Panc1 (cell line): ENCODE results near the gene MEIS1. TPM values are rescaled to one million over a fixed set of nuclear protein-coding genes. Genes with fewer than 3 reads are reported as not detected.

Experiments used
- ATAC-seq: fragments of 200-7000 bp; cut with Tn5 transposase; 2 replicates; pipeline ENCODE4 v1.9.1; 2020; ENCODE audit warnings: mild to moderate bottlenecking, moderate library complexity
- BruUV-seq: library from RNA; stranded (reverse); fragments of 400-500 nt; replicated peaks from 2 replicates; lab custom pipeline; 2021; lab: Mats Ljungman, UMichigan
- CTCF ChIA-PET: fragments of 300-600 bp; sonication (Branson Sonifier 250); formaldehyde crosslinking; loops from one replicate; lab custom pipeline; 2022; ENCODE audit warnings: antibody characterized with exemption; lab: Charles Lee
- POLR2A ChIA-PET: fragments of 300-600 bp; sonication (Branson Sonifier 250); formaldehyde crosslinking; loops from one replicate; lab custom pipeline; 2022; ENCODE audit warnings: antibody characterized with exemption; lab: Charles Lee
- DNase-seq: peaks from one replicate; pipeline ENCODE4 v3.0.0-alpha.2; 2010; ENCODE audit warnings: low read depth, low spot score
- H3K27ac ChIP-seq: 2 replicates; pipeline ENCODE4 v1.5.1; 2011; ENCODE audit warnings: mild to moderate bottlenecking, low read length, inconsistent platforms
- H3K27me3 ChIP-seq: fragments of 200-500 bp; sonication (Bioruptor generic); 2 replicates; pipeline ENCODE4 v1.6.0; 2014; ENCODE audit warnings: low read length, inconsistent platforms; ENCODE audit not compliant: control insufficient read depth, insufficient read depth
- H3K36me3 ChIP-seq: fragments of 200-500 bp; sonication (Bioruptor generic); 2 replicates; pipeline ENCODE4 v1.5.1; 2014; ENCODE audit warnings: inconsistent platforms, mild to moderate bottlenecking, low read length, moderate library complexity; ENCODE audit not compliant: control insufficient read depth, insufficient read depth
- H3K4me1 ChIP-seq: 2 replicates; pipeline ENCODE4 v1.5.1; 2011; ENCODE audit warnings: inconsistent platforms, mild to moderate bottlenecking, low read length, moderate library complexity; ENCODE audit not compliant: control insufficient read depth, insufficient read depth
- H3K4me3 ChIP-seq, 2 experiments: 2 replicates each; pipeline ENCODE4 v1.5.1; 2011 to 2012; ENCODE audit warnings: low read depth in 2 of 2, low read length in 2 of 2, mild to moderate bottlenecking in 2 of 2, inconsistent platforms in 1 of 2, moderate library complexity in 1 of 2
- H3K9me3 ChIP-seq: fragments of 200-500 bp; sonication (Bioruptor generic); 2 replicates; pipeline ENCODE4 v1.5.1; 2014; ENCODE audit warnings: low read depth, mild to moderate bottlenecking, inconsistent platforms, low read length, moderate library complexity; ENCODE audit not compliant: control insufficient read depth, insufficient read depth
- POLR2AphosphoS5 ChIP-seq: IDR thresholded peaks from 2 replicates; pipeline ENCODE4 v1.6.1; 2012; ENCODE audit warnings: mild to moderate bottlenecking, low read depth, low read length, moderate library complexity
- SIN3A ChIP-seq: IDR thresholded peaks from 2 replicates; pipeline ENCODE4 v1.6.1; 2012; ENCODE audit warnings: low read depth, mild to moderate bottlenecking, low read length, moderate library complexity, borderline replicate concordance; ENCODE audit not compliant: insufficient read depth
- TCF7L2 ChIP-seq: IDR thresholded peaks from 2 replicates; pipeline ENCODE4 v1.6.1; 2011; ENCODE audit warnings: mild to moderate bottlenecking, low read depth, low read length, inconsistent platforms
- in situ Hi-C: cut with HindIII; loops from 2 replicates; pipeline ENCODE4 v1.10.0; 2016; ENCODE audit warnings: low sequenced_read_pairs, low pct_unique_long_range_greater_than_20kb
- intact Hi-C: fragments of 100-400 bp; cut with micrococcal nuclease; formaldehyde crosslinking; loops from one replicate; pipeline ENCODE4 v1.10.0; 2022; ENCODE audit not compliant: unreplicated experiment
- total RNA-seq: library from RNA; stranded (reverse); gene quantifications from one replicate; pipeline ENCODE4 v1.2.1, GENCODE V29; 2021; ENCODE audit not compliant: unreplicated experiment
- TF ChIP-seq, protein P1 (sequence below), 2 experiments: IDR thresholded peaks; 2 replicates each; pipeline ENCODE4 v1.6.1; 2011 to 2012; ENCODE audit warnings: low read depth in 2 of 2, control low read depth in 1 of 2, low read length in 1 of 2, mild to moderate bottlenecking in 1 of 2, moderate library complexity in 1 of 2; ENCODE audit not compliant: insufficient read depth in 1 of 2
- TF ChIP-seq, protein P2 (sequence below): fragments of 450-650 bp; IDR thresholded peaks from 2 replicates; pipeline ENCODE4 v1.5.1; 2017; ENCODE audit warnings: mild to moderate bottlenecking

MEIS1 gene
- total RNA-seq, 1 experiment from 2014 or later: 2.0 TPM

DNA sequence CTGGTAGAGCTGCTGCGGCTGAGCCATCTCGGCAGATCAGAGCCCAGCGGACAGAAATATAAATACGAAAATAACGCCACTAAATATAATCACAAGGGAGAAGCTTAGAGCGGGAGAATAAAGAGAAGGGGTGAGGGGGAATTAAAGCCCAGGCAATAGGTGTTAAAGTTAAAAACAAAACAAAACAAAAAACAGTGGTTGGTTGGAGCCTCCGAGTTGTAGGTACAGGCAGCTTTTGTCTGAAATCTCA, 1.3 kb upstream of the MEIS1 start:
- no peaks in the 10 kb centered on the region for H3K9me3 ChIP-seq
- peak overlapping the region; percentile 71 to 83 for H3K4me3 ChIP-seq
- in situ Hi-C loops (no loop called here), intact Hi-C loops (loop anchor here (5.0 kb wide), 1 partner anchor 1599 kb away; no protein-coding TSS in a partner anchor)
- POLR2A ChIA-PET: no interaction called here
- H3K27me3 ChIP-seq: peaks cover 10% of the 10 kb centered on the region
- no TSS peak for BruUV-seq
- no peaks in the 10 kb centered on the region for H3K36me3 ChIP-seq
- CTCF ChIA-PET: no interaction called here
- TF ChIP-seq SIN3A: no peak
- no peak for TF ChIP-seq POLR2AphosphoS5
- TF ChIP-seq, protein P1, sequence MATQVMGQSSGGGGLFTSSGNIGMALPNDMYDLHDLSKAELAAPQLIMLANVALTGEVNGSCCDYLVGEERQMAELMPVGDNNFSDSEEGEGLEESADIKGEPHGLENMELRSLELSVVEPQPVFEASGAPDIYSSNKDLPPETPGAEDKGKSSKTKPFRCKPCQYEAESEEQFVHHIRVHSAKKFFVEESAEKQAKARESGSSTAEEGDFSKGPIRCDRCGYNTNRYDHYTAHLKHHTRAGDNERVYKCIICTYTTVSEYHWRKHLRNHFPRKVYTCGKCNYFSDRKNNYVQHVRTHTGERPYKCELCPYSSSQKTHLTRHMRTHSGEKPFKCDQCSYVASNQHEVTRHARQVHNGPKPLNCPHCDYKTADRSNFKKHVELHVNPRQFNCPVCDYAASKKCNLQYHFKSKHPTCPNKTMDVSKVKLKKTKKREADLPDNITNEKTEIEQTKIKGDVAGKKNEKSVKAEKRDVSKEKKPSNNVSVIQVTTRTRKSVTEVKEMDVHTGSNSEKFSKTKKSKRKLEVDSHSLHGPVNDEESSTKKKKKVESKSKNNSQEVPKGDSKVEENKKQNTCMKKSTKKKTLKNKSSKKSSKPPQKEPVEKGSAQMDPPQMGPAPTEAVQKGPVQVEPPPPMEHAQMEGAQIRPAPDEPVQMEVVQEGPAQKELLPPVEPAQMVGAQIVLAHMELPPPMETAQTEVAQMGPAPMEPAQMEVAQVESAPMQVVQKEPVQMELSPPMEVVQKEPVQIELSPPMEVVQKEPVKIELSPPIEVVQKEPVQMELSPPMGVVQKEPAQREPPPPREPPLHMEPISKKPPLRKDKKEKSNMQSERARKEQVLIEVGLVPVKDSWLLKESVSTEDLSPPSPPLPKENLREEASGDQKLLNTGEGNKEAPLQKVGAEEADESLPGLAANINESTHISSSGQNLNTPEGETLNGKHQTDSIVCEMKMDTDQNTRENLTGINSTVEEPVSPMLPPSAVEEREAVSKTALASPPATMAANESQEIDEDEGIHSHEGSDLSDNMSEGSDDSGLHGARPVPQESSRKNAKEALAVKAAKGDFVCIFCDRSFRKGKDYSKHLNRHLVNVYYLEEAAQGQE (IDR thresholded peaks at IDR 0.05; ENCODE audit: insufficient read depth in 1 of 2, low read depth in 2 of 2, low read length in 1 of 2): no peak
- TF ChIP-seq TCF7L2: no peak
- TF ChIP-seq, protein P2, sequence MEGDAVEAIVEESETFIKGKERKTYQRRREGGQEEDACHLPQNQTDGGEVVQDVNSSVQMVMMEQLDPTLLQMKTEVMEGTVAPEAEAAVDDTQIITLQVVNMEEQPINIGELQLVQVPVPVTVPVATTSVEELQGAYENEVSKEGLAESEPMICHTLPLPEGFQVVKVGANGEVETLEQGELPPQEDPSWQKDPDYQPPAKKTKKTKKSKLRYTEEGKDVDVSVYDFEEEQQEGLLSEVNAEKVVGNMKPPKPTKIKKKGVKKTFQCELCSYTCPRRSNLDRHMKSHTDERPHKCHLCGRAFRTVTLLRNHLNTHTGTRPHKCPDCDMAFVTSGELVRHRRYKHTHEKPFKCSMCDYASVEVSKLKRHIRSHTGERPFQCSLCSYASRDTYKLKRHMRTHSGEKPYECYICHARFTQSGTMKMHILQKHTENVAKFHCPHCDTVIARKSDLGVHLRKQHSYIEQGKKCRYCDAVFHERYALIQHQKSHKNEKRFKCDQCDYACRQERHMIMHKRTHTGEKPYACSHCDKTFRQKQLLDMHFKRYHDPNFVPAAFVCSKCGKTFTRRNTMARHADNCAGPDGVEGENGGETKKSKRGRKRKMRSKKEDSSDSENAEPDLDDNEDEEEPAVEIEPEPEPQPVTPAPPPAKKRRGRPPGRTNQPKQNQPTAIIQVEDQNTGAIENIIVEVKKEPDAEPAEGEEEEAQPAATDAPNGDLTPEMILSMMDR: no peak
- DNase-seq (no peak), ATAC-seq (no peak)
- no peaks in the 10 kb centered on the region; the same call in none of the 2 replicates for H3K4me1 ChIP-seq
- no peak overlapping the region for H3K27ac ChIP-seq

DNA sequence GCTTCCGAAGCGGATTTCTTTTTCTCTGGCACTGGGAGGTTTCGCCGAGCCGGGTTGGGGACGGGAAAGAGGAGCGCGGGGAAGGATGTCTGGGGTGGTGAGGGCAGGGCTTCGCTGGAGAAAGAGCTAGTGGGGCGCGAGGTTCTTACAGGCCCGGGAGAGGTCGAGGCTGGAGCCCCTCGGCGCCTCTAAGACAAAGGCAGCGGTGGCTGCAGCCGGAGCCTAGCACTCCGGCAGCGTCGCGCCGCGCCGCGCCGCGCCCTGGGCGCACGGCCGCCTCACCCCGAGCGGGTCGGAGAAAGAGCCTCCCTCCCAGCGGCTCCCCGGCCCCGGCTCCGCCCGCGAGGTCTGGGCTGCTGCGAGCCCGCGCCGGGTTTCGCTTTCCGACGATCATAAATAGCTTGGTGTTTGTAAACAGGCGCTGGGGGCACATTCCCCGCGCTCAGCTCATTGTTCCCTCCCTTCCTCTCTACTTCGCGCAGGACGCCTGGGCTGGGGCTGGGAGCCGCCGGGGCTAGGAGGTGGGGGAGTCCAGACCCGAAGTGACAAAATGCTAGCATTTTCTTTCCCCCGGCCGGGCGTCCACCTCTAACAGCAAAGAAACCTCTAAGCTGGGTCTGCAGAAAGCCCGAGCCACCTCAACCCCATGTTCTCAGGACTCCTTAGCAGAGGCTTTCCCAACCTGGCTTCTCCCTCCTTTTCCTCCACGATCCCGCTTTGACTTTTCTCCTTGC, 813 bp upstream of the MEIS1 start:
- POLR2A ChIA-PET: interaction anchor here (0.6 kb wide), 1 partner anchor 141 kb away, joined by 3 read pairs; no protein-coding TSS in a partner anchor
- DNase-seq (no peak), ATAC-seq (peak; percentile 61)
- peaks cover 11% of the 10 kb centered on the region for H3K27me3 ChIP-seq
- TF ChIP-seq POLR2AphosphoS5: no peak
- TF ChIP-seq, protein P1 (IDR thresholded peaks at IDR 0.05; ENCODE audit: insufficient read depth in 1 of 2, low read depth in 2 of 2, low read length in 1 of 2): no peak
- TF ChIP-seq TCF7L2: no peak; the same call in 1 of the 2 replicates
- TF ChIP-seq, protein P2: no peak
- TF ChIP-seq SIN3A: no peak
- peak overlapping the region; percentile 57; the same call in 1 of the 2 replicates for H3K27ac ChIP-seq
- no peaks in the 10 kb centered on the region for H3K36me3 ChIP-seq
- no peaks in the 10 kb centered on the region; the same call in none of the 2 replicates for H3K4me1 ChIP-seq
- CTCF ChIA-PET: no interaction called here
- intact Hi-C loops: loop anchor here (2.0 to 5.0 kb wide), 2 partner anchors 141 to 1598 kb away; no protein-coding TSS in a partner anchor
- BruUV-seq: no TSS peak
- in situ Hi-C loops: no loop called here
- no peaks in the 10 kb centered on the region for H3K9me3 ChIP-seq
- H3K4me3 ChIP-seq: peak overlapping the region; percentile 71 to 83
